B cell (primary cell): ENCODE measurements around the gene PCBP2. TPM values are rescaled to one million over a fixed set of nuclear protein-coding genes. Genes with fewer than 3 reads are reported as not detected.

ENCODE experiments used
- ATAC-seq: fragments of 200-7000 bp; cut with Tn5 transposase; one replicate; pipeline ENCODE4 v1.10.0; 2021; ENCODE audit warnings: low read depth, mild to moderate bottlenecking, moderate number of reproducible peaks, moderate library complexity
- CTCF ChIA-PET: fragments of 350-600 bp; sonication (Branson Sonifier 250); formaldehyde crosslinking; loops from one replicate; lab custom pipeline; 2021; ENCODE audit warnings: antibody characterized with exemption, inconsistent platforms; lab: Charles Lee
- POLR2A ChIA-PET: fragments of 350-600 bp; sonication (Branson Sonifier 250); formaldehyde crosslinking; loops from one replicate; lab custom pipeline; 2021; ENCODE audit warnings: antibody characterized with exemption; lab: Charles Lee
- DNase-seq: peaks from one replicate; pipeline ENCODE4 v3.0.0; 2013
- H2AFZ ChIP-seq: 2 replicates; pipeline ENCODE4 v1.6.1; 2012; ENCODE audit warnings: mild to moderate bottlenecking, low read depth, low read length; ENCODE audit not compliant: insufficient read depth, poor library complexity, severe bottlenecking
- H3K27ac ChIP-seq, 2 donors: 1 replicate in 1 of 2; 2 replicates in 1 of 2; pipeline ENCODE4 v1.5.1; 2012 to 2013; ENCODE audit warnings: low read length in 2 of 2, mild to moderate bottlenecking in 2 of 2, moderate library complexity in 1 of 2
- H3K27me3 ChIP-seq, 4 experiments: fragments of 200-600 bp in 1 of 4; sonication (generic) in 1 of 4; replicated peaks in 1 of 4; 1 replicate in 2 of 4; 2 replicates in 2 of 4; pipeline versions ENCODE4 v1.6.1 to v1.7.0; 2013 to 2016; ENCODE audit warnings: low read length in 3 of 4, mild to moderate bottlenecking in 2 of 4, mixed read lengths in 1 of 4, moderate library complexity in 1 of 4; ENCODE audit not compliant: insufficient read depth in 4 of 4, control insufficient read depth in 3 of 4; ENCODE audit errors: control extremely low read depth in 1 of 4
- H3K36me3 ChIP-seq, 2 experiments: replicated peaks in 1 of 2; 1 replicate in 1 of 2; 2 replicates in 1 of 2; pipeline versions ENCODE4 v1.6.1 to v1.7.1; 2013; ENCODE audit warnings: low read length in 1 of 2; ENCODE audit not compliant: insufficient read depth in 2 of 2, control insufficient read depth in 1 of 2; ENCODE audit errors: control extremely low read depth in 1 of 2, extremely low read depth in 1 of 2
- H3K4me1 ChIP-seq, 2 donors: fragments of 200-600 bp in 1 of 2; sonication (generic) in 1 of 2; 1 replicate in 1 of 2; 2 replicates in 1 of 2; pipeline versions ENCODE4 v1.5.1 to v1.6.1; 2013 to 2017; ENCODE audit warnings: low read length in 2 of 2; ENCODE audit not compliant: control insufficient read depth in 2 of 2, insufficient read depth in 2 of 2
- H3K4me2 ChIP-seq: replicated peaks from 2 replicates; pipeline ENCODE3; 2012; ENCODE audit warnings: mild to moderate bottlenecking, low read depth, low read length; ENCODE audit not compliant: poor library complexity, severe bottlenecking
- H3K4me3 ChIP-seq, 5 experiments: fragments of 200-600 bp in 1 of 5; sonication (generic) in 1 of 5; 1 replicate in 3 of 5; 2 replicates in 2 of 5; pipeline versions ENCODE4 v1.5.1 to v1.7.0; 2011 to 2016; ENCODE audit warnings: low read length in 4 of 5, mild to moderate bottlenecking in 4 of 5, low read depth in 2 of 5, control low read depth in 1 of 5, moderate library complexity in 1 of 5; ENCODE audit not compliant: insufficient read depth in 1 of 5; ENCODE audit errors: control extremely low read depth in 1 of 5, extremely low read depth in 1 of 5
- H3K79me2 ChIP-seq: fragments of 200-600 bp; sonication (generic); one replicate; pipeline ENCODE4 v1.6.0; 2016; ENCODE audit warnings: low read length; ENCODE audit not compliant: control insufficient read depth, insufficient read depth
- H3K9ac ChIP-seq: fragments of 200-600 bp; sonication (generic); 2 replicates; pipeline ENCODE4 v1.6.1; 2017; ENCODE audit warnings: mild to moderate bottlenecking, low read length, moderate library complexity
- H3K9me3 ChIP-seq, 3 donors: one replicate each; pipeline versions ENCODE4 v1.6.1 to v1.7.1; 2013; ENCODE audit warnings: low read length in 2 of 3; ENCODE audit not compliant: control insufficient read depth in 2 of 3, insufficient read depth in 1 of 3; ENCODE audit errors: control extremely low read depth in 1 of 3
- H4K20me1 ChIP-seq: 2 replicates; pipeline ENCODE4 v1.6.0; 2012; ENCODE audit warnings: mild to moderate bottlenecking, low read length; ENCODE audit not compliant: insufficient read depth, control insufficient read depth, poor library complexity, severe bottlenecking
- H3K27ac Mint-ChIP-seq: one replicate; pipeline ENCODE4 v1.8.0; 2021; ENCODE audit warnings: mixed read lengths
- H3K27me3 Mint-ChIP-seq: one replicate; pipeline ENCODE4 v1.8.0; 2021; ENCODE audit warnings: mixed read lengths
- H3K4me1 Mint-ChIP-seq: one replicate; pipeline ENCODE4 v1.8.0; 2021; ENCODE audit warnings: mixed read lengths
- H3K4me3 Mint-ChIP-seq: one replicate; pipeline ENCODE4 v1.8.0; 2021; ENCODE audit warnings: mixed read lengths
- H3K9me3 Mint-ChIP-seq: one replicate; pipeline ENCODE4 v1.8.0; 2022; ENCODE audit warnings: mixed read lengths; ENCODE audit not compliant: insufficient read depth
- CTCF ChIP-seq: fragments of 200-600 bp; IDR thresholded peaks from one replicate; pipeline ENCODE4 v1.8.0; 2022; ENCODE audit warnings: antibody characterized with exemption, mild to moderate bottlenecking
- EZH2 ChIP-seq: IDR thresholded peaks from 2 replicates; pipeline ENCODE4 v1.6.1; 2012; ENCODE audit warnings: borderline replicate concordance, low read depth, mild to moderate bottlenecking, moderate library complexity, low read length; ENCODE audit not compliant: insufficient read depth, poor library complexity, severe bottlenecking
- WGBS: methylation state at CpG from one replicate; pipeline ENCODE4 v1.1.5; 2013; ENCODE audit warnings: missing lambda C conversion rate; ENCODE audit not compliant: insufficient coverage; 5-methylcytosine and 5-hydroxymethylcytosine counted together
- intact Hi-C: fragments of 100-400 bp; cut with micrococcal nuclease; formaldehyde crosslinking; loops from one replicate; pipeline ENCODE4 v1.10.0; 2022
- polyA plus RNA-seq: library from polyadenylated mRNA; depleted of rRNA; stranded (reverse); fragments of >200 nt; gene quantifications from 2 replicates; pipeline ENCODE4 v1.2.3, GENCODE V29; 2012
- total RNA-seq, 2 donors: library from RNA; stranded (reverse); fragments of 120-200 nt in 1 of 2; gene quantifications; 1 replicate in 1 of 2; 2 replicates in 1 of 2; pipeline versions ENCODE4 v1.2.3 to v1.2.4, GENCODE V29; 2013 to 2022

The PCBP2 gene
- total and polyA plus RNA-seq, 2 donors (not counting 1 experiment from before 2014, with no cell fraction given), result 492 to 944 TPM

GRCh38 chr12:53425515-53426150, 26.3 kb upstream of the PCBP2 start:
- Mint-ChIP-seq H3K9me3 (no peaks in the 10 kb centered on the region), H3K4me3 (no peak overlapping the region), H3K27me3 (no peaks in the 10 kb centered on the region), H3K27ac (no peak overlapping the region), H3K4me1 (peaks cover 7% of the 10 kb centered on the region)
- DNase-seq (no peak), ATAC-seq (no peak)
- H3K9me3 ChIP-seq, result no peaks in the 10 kb centered on the region
- TF ChIP-seq EZH2, result no peak
- no peak for TF ChIP-seq CTCF
- H3K4me1 ChIP-seq, result peaks cover 4 to 9% of the 10 kb centered on the region in 2 donors
- H3K36me3 ChIP-seq, result no peaks in the 10 kb centered on the region
- no peak overlapping the region for H2AFZ ChIP-seq
- ChIA-PET POLR2A (interaction anchor here (1.0 kb wide), 1 partner anchor 76 kb away, joined by 3 read pairs; the partner anchor contains the start of gene TARBP2), CTCF (interaction anchor here (0.6 to 9.5 kb wide), 4 partner anchors 44 to 155 kb away, joined by 4 to 384 read pairs (median 5); no protein-coding TSS in a partner anchor)
- H3K27me3 ChIP-seq, result no peaks in the 10 kb centered on the region
- intact Hi-C loops, result no loop called here
- WGBS, result 93% methylated on average over 7 of the region's 11 CpGs
- no peaks in the 10 kb centered on the region for H3K79me2 ChIP-seq
- H3K4me2 ChIP-seq, result no peak overlapping the region
- H3K4me3 ChIP-seq, result no peak overlapping the region
- no peak overlapping the region for H3K9ac ChIP-seq
- no peak overlapping the region for H3K27ac ChIP-seq
- no peaks in the 10 kb centered on the region for H4K20me1 ChIP-seq

- WGBS, result no CpG with 5 or more reads among the region's 7 CpGs
- intact Hi-C loops, result no loop called here
- Histone ChIP-seq H3K27ac (no peak overlapping the region), H3K4me2 (no peak overlapping the region), H4K20me1 (no peaks in the 10 kb centered on the region), H3K79me2 (no peaks in the 10 kb centered on the region), H3K27me3 (no peaks in the 10 kb centered on the region), H3K36me3 (no peaks in the 10 kb centered on the region), H3K4me3 (no peak overlapping the region), H3K9ac (no peak overlapping the region), H3K4me1 (no peaks in the 10 kb centered on the region), H2AFZ (no peak overlapping the region), H3K9me3 (no peaks in the 10 kb centered on the region)
- Mint-ChIP-seq H3K9me3 (no peaks in the 10 kb centered on the region), H3K4me3 (no peak overlapping the region), H3K27ac (no peak overlapping the region), H3K27me3 (no peaks in the 10 kb centered on the region), H3K4me1 (no peaks in the 10 kb centered on the region)
- no peak for ATAC-seq
- no peak for TF ChIP-seq CTCF
- no peak for TF ChIP-seq EZH2
- CTCF ChIA-PET, result interaction anchor here (1.3 to 9.5 kb wide), 2 partner anchors 23 to 78 kb away, joined by 4 to 384 read pairs; no protein-coding TSS in a partner anchor
- no peak for DNase-seq
- POLR2A ChIA-PET, result no interaction called here
Measured at GRCh38 chr12:53427905-53428594, 23.9 kb upstream of the PCBP2 start.
